CD4-positive, alpha-beta T cell treated with Interleukin-17A for 1 hour (primary cell): ENCODE results near the gene SPATC1L.
"Not testable (repeated sequence)": the region's sequence is repeated elsewhere in the genome, so short reads cannot be mapped to it uniquely, and the experiment has no call there.

Experiments used
- DNase-seq: peaks from one replicate; pipeline ENCODE4 v3.0.0-alpha.2; 2020

SPATC1L gene

DNA sequence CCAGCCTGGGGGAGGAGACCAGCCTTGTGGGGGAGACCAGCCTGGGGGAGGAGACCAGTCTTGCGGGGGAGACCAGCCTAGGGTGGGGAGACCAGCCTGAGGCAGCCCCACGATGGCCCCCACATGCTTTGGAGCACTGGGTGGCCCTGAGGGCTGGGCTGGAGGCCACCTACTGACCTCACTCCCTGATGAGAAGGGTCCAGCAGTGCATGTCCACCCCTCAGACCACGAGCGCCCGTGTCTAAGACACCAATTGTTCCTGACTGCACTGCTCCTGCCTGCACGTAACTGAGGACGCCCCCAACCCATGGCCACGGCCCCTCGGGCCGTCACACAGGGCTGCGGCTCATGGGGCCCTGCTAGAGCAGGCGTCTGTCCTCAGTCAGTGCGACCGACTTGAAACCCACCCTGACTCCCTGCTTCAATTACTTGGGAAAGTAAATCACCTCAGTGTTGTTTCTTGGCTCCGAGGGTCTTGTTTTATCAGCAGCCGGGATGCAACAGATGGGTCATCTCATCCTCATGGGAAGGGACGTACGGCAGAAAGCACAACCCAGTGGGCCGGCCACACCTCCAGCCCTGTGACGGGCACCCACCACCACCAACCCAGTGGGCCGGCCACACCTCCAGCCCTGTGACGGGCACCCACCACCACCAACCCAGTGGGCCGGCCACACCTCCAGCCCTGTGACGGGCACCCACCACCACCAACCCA, at the start of gene SPATC1L:
TSS of gene SPATC1L (minus strand) at position 550 of the 715 bp plus-strand sequence. CDS start 1,643 bp downstream, outside the sequence.
- peak; percentile 47 for DNase-seq

DNA sequence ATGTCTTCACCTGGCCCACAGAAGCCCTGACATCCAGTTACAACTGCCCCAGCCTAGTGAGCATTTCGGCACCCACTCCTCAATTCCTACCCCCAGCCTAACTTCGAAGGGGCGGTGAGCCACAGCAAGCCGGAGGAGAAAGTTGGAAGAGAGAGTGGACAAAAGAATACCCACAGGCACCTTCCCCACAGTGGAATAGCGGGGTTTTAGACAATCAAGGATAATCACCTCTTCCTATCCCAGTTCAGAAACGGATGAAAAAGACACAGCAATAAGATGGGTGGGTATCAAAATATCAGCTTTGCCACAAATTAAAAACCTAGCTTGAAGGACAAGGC, 45.6 kb upstream of the SPATC1L start:
- no peak for DNase-seq

DNA sequence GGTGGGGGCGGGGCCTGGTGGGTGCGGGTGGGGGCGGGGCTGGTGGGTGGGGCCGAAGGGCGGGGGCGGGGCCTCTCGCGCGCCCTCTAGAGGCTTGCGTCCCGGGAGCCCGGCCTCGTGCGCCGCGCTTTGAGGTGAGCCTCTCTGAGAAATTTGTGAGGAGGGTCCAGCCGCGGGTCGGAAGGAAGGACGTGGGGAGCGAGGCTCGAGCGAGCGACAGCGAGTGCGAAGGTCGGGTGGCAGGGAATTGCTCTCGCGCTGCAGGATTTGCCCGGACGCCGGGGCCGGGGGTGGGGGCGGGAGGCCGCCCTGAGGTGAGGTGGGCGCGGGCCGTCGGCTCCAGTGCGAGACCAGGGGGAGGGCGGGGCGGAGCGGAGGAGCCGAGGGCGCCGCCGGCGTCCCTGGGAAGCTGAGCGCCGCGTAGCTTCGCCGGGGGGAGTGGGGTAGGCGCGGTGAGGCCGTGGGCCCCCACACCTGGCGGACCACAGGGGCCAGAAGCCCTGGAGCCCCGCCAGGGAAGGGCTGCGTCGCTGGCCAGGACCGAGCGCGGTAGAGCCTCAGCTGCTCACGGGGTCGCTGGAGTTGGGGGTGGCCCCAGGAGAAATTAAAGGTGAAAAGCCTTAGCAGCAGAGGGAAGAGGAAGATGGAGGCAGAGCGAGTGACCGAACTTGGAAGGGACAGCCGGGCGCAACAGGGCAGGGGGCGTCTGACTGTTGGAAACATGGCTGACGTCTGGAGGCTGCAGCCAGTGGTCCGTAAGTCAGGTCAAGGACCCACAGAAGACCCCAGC, 45.1 kb upstream of the SPATC1L start:
- DNase-seq: no peak

DNA sequence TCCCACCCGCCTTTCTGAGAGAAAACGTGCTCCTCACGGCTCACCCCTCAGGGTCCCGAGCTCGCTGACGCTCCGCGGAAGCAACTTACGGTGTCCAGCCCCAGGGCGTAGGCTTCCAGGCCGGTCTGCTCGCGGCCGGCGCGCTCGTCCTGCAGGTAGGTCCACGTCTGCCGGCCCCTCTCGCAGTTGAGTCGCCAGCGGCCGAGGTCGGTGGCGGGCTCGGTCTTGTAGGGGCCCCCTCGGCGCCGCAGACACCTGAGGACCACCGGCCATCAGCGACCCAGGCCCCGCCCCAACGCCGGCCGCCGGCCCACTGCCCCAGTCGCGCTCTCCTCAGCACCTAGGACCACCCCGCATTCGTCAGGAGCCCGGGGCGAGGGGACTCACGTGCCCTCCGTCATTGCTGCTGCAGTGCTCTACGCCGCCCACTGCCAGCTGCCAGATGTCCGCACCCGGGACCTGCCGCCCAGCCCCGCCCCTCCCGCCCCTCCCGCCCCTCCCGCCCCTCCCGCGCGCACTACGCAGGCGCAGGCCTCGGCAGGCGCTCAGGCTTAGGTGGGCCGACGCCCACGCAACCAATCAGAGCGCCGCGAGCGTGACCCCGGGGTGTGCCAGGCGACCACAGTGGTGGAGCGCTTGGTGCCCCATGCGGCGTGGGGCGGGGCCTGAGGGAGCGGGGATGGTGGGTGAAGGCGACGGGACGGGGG, 44.2 kb upstream of the SPATC1L start, which contains the start of gene LSS:
TSS of gene LSS (minus strand) at position 430 of the 707 bp plus-strand sequence. CDS start at position 401, 29 bp downstream.
- DNase-seq: peak; percentile 98

- DNase-seq: no peak
These were observed 43.6 kb upstream of the SPATC1L start for GRCh38 chr21:46227811-46228344.

GRCh38 chr21:46226920-46227599, 42.8 kb upstream of the SPATC1L start:
- no peak for DNase-seq

DNA sequence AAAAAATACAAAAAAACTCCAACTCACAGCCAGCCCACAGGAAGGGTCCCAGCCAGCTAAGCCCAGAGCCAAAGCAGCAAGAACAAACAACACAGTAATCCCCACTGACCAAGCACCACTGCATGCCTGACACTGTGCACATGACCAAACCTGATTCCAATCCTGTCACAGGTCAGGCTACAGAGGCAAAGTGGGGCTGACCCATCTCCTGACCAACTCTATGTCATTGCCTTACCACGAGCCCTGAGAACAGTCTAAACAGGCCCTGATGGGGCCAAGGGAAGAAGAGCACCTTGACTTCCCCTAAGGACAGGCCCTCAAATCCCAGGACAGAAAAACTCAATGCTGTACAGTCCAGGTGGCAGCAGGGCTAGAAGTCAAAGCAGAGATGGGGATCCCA, 41.9 kb upstream of the SPATC1L start:
- DNase-seq: no peak

DNA sequence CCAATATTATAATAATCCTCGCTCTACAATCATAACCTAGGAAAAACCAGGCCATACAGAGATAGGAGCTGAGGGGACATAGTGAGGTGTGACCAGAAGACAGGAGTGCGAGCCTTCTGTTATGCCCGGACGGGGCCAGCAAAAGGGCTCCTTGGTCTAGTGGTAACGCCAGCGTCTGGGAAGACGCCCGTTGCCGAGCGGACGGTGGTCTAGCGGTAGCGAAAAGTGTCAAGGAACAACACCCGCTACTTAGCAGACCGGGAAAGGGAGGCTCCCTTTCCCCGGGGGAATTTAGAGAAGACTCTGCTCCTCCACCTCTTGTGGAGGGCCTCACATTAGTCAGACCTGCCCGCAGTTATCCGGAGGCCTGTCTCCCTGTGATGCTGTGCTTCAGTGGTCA, 39.4 kb upstream of the SPATC1L start:
- not testable (repeated sequence) for DNase-seq

DNA sequence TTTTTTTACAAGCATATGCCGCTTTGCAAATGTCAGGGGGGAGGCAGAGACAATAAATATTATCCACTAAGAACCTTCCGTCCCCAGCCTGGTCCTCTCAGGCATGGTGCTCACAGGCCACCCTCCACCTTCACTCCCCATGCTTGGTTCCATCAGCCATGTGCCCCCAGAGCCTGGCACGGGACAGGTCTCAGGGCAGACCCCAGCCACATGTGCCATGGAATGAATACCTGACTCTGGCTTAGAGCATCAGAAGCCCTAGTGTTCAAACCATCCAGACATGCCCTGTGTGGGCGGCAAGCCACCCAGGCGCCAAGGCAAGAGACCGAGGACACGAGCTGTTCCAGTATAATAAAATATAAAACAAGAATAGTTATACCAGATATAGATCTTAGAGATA, 39.0 kb upstream of the SPATC1L start:
- no peak for DNase-seq

- no peak for DNase-seq
These were observed 38.3 kb upstream of the SPATC1L start for GRCh38 chr21:46222436-46223116.

DNA sequence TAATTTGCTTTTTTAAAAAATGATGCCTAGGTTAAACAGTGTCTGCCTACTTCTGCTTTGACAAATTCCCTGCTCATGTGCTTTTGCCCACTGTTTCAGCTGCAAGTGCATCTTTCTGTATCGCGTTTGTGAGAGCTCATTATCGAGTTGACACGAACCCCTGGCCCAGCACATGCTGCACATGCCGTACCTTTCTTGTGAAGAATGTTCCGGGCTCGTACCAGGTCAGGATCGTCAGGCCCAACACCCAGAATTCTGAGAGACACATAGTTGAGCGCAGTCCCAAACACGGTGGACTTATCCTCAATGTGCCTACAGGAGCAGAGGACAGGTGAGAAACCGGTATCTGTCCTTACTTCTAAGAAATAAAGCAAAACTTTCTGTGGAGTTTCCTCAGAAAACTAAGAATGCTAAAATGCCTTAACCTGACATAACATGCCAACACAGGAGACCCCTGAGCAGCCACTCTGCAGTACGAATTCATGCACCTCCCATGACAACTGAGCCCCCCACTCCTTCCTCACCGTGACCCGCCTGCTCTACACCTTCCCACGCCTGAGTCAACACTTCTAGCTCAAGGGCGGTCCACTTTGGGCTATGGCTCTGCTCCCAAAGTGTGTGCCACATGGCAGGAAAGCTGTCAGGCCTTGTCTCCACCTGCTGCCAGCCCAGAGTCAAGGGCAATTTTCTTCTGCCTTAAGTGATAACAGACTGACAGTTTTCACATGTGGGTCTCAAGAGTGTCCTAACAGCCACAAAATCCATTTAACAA, 37.6 kb upstream of the SPATC1L start:
- no peak for DNase-seq

DNA sequence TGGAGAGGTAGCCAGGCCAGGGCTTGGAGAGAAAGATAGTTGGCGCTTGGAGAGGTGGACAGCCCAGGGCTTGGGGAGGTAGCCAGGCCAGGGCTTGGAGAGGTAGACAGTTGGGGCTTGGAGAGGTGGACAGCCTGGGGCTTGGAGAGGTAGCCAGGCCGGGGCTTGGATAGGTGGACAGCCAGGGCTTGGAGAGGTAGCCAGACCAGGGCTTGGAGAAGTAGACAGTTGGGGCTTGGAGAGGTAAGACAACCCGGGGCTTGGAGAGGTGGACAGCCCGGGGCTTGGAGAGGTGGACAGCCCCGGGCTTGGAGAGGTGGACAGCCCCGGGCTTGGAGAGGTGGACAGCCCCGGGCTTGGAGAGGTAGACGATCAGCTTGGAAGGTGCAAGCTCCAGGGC, 36.6 kb upstream of the SPATC1L start:
- no peak for DNase-seq

GRCh38 chr21:46220275-46220810, 36.1 kb upstream of the SPATC1L start:
- no peak for DNase-seq

- DNase-seq: no peak
These were observed 35.5 kb upstream of the SPATC1L start for GRCh38 chr21:46219591-46220239.

GRCh38 chr21:46218906-46219590, 34.8 kb upstream of the SPATC1L start:
- no peak for DNase-seq

DNA sequence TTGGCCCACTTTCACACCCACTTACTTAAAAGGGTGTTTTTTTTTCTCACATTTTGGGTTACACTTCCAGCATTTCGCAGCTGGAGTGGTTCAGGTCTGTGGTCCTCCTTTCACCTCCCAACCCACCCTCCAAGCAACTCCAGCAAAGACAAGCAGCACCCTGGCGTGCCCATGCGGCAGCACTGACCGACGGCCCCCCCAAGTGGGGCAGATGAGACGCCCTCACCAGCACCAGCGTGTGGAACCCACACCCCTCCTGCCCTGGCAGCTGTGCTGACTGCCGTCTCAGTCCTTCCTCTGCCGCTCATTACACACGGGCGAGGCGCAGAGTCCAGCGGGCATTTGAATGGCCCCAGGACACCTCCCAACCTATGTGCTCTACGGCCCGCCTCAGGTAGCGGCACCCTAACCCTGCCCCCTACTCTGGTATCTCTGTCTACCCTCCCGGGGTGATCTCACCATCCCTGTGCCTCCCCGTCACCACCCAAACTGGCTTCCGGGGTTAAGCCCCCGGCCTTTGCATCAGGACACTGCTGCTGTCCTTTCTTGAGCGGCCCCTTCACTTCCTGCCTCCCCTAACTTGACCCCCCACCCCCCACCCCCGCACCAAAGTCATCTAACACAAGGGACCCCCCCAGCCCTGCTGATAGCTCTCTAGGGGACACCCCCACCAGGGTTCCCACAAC, 33.4 kb upstream of the SPATC1L start:
- no peak for DNase-seq

GRCh38 chr21:46216132-46216747, 32.0 kb upstream of the SPATC1L start:
- DNase-seq: no peak

GRCh38 chr21:46215436-46216131, 31.3 kb upstream of the SPATC1L start:
- no peak for DNase-seq
